Measurements from ENCODE around the gene PRUNE2. TPM values are rescaled to one million over a fixed set of nuclear protein-coding genes. Genes with fewer than 3 reads are reported as not detected.

Gene PRUNE2
- total and polyA plus RNA-seq, 9 of the 15 experiments (the other 6 are each of a cell fraction or from before 2014, with no cell fraction given) = 0.05 to 0.45 (median 0.18) TPM; not detected in 1

- DNase-seq (ENCODE audit: extremely low read depth in 1 of 4, low spot score in 3 of 4) = no peak
- intact Hi-C loops (cut with micrococcal nuclease) = no loop called here
- CTCF ChIA-PET (ENCODE audit: low intra/inter-chr PET ratio) = no interaction called here
- in situ Hi-C loops (cut with MboI) = no loop called here
- no peak for ATAC-seq
- TF ChIP-seq POLR2B (IDR thresholded peaks at IDR 0.05; ENCODE audit: low read depth, partially characterized antibody) = no peak
- TF ChIP-seq STAG1 (CRISPR knock-in tag; IDR thresholded peaks at IDR 0.05; ENCODE audit: borderline replicate concordance) = no peak
- TF ChIP-seq, protein P1, sequence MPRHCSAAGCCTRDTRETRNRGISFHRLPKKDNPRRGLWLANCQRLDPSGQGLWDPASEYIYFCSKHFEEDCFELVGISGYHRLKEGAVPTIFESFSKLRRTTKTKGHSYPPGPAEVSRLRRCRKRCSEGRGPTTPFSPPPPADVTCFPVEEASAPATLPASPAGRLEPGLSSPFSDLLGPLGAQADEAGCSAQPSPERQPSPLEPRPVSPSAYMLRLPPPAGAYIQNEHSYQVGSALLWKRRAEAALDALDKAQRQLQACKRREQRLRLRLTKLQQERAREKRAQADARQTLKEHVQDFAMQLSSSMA (CRISPR knock-in tag; IDR thresholded peaks at IDR 0.05) = no peak
- Histone ChIP-seq H4K20me1 (replicated peaks; ENCODE audit: control insufficient read depth, insufficient read depth, low read length) (no peaks in the 10 kb centered on the region), H3K27me3 (ENCODE audit: control insufficient read depth in 2 of 2, insufficient read depth in 2 of 2, low read length in 2 of 2) (no peaks in the 10 kb centered on the region), H3K36me3 (ENCODE audit: control insufficient read depth, insufficient read depth, low read length) (no peaks in the 10 kb centered on the region), H3K4me1 (replicated peaks in 1 of 2; ENCODE audit: control insufficient read depth in 2 of 2, insufficient read depth in 2 of 2, low read length in 2 of 2) (no peaks in the 10 kb centered on the region), H3K27ac (ENCODE audit: extremely low read depth, low read depth, low read length) (no peak overlapping the region), H2AFZ (ENCODE audit: low read depth, low read length) (no peak overlapping the region), H3K9ac (ENCODE audit: insufficient read depth in 1 of 2, low read depth in 2 of 2, low read length in 2 of 2) (no peak overlapping the region), H3K4me2 (ENCODE audit: insufficient read depth, low read length) (no peak overlapping the region), H3K9me3 (replicated peaks; ENCODE audit: control insufficient read depth, insufficient read depth, low read depth, low read length) (no peaks in the 10 kb centered on the region), H3K4me3 (no peak overlapping the region), H3K9me1 (ENCODE audit: control insufficient read depth, insufficient read depth, low read length) (no peaks in the 10 kb centered on the region), H3K79me2 (ENCODE audit: control insufficient read depth, insufficient read depth, low read length) (no peaks in the 10 kb centered on the region)
- WGBS (ENCODE audit: insufficient coverage, low coverage, missing lambda C conversion rate) = 2% methylated on average over 5 of the region's 5 CpGs
- no peak for FAIRE-seq
- POLR2A ChIA-PET = no interaction called here
- BruUV-seq (replicated peaks) = no TSS peak
Observed at GRCh38 chr9:76772686-76773445, 133.0 kb downstream of the PRUNE2 start.

GRCh38 chr9:76766126-76766525 is 139.8 kb downstream of the PRUNE2 start:
- no peak overlapping the region for H2AFZ ChIP-seq (ENCODE audit: low read depth, low read length)
- no peaks in the 10 kb centered on the region for H4K20me1 ChIP-seq (replicated peaks; ENCODE audit: control insufficient read depth, insufficient read depth, low read length)
- H3K27me3 ChIP-seq (ENCODE audit: control insufficient read depth in 2 of 2, insufficient read depth in 2 of 2, low read length in 2 of 2) = no peaks in the 10 kb centered on the region; a peak in 1 of 5 replicates
- ChIA-PET POLR2A (no interaction called here), CTCF (ENCODE audit: low intra/inter-chr PET ratio) (no interaction called here)
- intact Hi-C loops (cut with micrococcal nuclease) (no loop called here), in situ Hi-C loops (cut with MboI) (no loop called here)
- BruUV-seq (replicated peaks) = no TSS peak
- no peaks in the 10 kb centered on the region for H3K9me3 ChIP-seq (replicated peaks; ENCODE audit: control insufficient read depth, insufficient read depth, low read depth, low read length)
- ATAC-seq = no peak
- no peaks in the 10 kb centered on the region for H3K9me1 ChIP-seq (ENCODE audit: control insufficient read depth, insufficient read depth, low read length)
- H3K4me3 ChIP-seq = no peak overlapping the region
- FAIRE-seq = no peak
- WGBS (ENCODE audit: insufficient coverage, low coverage, missing lambda C conversion rate) = 0% methylated on average over 3 of the region's 3 CpGs
- no peaks in the 10 kb centered on the region for H3K4me1 ChIP-seq (replicated peaks in 1 of 2; ENCODE audit: control insufficient read depth in 2 of 2, insufficient read depth in 2 of 2, low read length in 2 of 2)
- no peak for DNase-seq (ENCODE audit: extremely low read depth in 1 of 4, low spot score in 3 of 4)
- H3K79me2 ChIP-seq (ENCODE audit: control insufficient read depth, insufficient read depth, low read length) = no peaks in the 10 kb centered on the region
- no peaks in the 10 kb centered on the region for H3K36me3 ChIP-seq (ENCODE audit: control insufficient read depth, insufficient read depth, low read length)
- H3K4me2 ChIP-seq (ENCODE audit: insufficient read depth, low read length) = no peak overlapping the region
- no peak overlapping the region for H3K27ac ChIP-seq (ENCODE audit: extremely low read depth, low read depth, low read length)
- no peak overlapping the region for H3K9ac ChIP-seq (ENCODE audit: insufficient read depth in 1 of 2, low read depth in 2 of 2, low read length in 2 of 2)
- no peak for TF ChIP-seq FOXK2 (conservative IDR thresholded peaks at IDR 0.05 in 1 of 2, IDR thresholded peaks at IDR 0.05 in 1 of 2; ENCODE audit: low read depth in 2 of 2)
- TF ChIP-seq SMARCC2 (IDR thresholded peaks at IDR 0.05; ENCODE audit: low read depth) = no peak
- no peak for TF ChIP-seq BRD9 (IDR thresholded peaks at IDR 0.05; ENCODE audit: low read depth, partially characterized antibody)
- no peak for TF ChIP-seq ZNF384 (IDR thresholded peaks at IDR 0.05; ENCODE audit: low read depth, low read length)
- TF ChIP-seq TOE1 (IDR thresholded peaks at IDR 0.05; ENCODE audit: borderline replicate concordance) = no peak
- TF ChIP-seq TOE1 (CRISPR knock-in tag; IDR thresholded peaks at IDR 0.05; ENCODE audit: borderline replicate concordance, low read depth) = no peak
- TF ChIP-seq, protein P2, sequence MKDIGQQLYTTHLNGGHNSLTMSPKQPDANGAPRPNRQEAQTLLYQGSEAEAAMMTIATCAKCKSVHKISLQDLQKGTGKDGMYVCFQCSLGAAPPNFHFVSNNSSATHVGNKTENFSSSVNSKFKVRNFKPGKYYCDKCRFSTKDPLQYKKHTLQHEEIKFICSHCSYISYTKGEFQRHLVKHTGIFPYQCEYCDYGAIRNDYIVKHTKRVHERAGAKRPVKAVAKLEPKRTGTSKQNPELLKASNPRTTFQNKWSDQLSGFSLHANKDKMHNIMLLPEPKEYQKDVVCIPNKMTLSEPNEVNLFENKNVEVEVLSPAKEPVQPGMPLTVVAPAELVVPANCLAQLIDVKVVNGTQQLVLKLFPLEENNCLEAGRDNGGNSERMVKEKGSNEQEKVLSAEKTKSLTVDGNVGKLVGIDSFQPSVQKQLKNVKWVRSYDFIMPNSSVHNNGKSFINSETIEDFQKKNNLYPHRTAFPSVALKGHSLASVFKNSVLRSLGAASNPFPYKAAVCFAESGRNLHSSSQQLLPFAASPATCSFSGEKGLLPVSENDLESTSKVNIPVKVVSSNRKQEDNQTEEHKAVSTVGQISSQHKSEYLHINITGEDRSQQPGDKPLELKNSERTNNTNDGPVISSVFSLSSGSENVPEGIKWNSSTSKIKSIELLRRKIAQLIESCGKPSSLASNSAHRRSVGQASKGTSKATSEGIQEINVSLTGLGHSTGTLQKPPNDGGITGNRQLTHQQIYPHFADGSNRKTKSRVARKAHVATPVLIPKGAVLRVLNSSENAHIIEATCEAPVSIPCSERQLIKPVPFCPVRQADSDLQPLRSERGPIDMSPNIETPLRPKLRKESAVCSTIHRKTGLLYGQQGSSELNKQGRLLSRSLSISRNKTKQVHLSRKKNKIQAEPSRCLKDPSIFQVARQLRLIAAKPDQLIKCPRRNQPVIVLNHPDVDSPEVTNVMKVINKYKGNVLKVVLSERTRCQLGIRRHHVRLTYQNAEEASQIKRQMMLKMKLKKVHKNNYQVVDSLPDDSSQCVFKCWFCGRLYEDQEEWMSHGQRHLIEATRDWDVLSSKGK (CRISPR knock-in tag; IDR thresholded peaks at IDR 0.05) = no peak
- no peak for TF ChIP-seq ZNF224 (CRISPR knock-in tag; IDR thresholded peaks at IDR 0.05)
- no peak for TF ChIP-seq CCAR2 (IDR thresholded peaks at IDR 0.05; ENCODE audit: low read depth, low read length)

Measured in K562 (cell line).